ENCODE measurements around the gene RNF26.

- TF ChIP-seq EP300 (IDR thresholded peaks at IDR 0.05; ENCODE audit: borderline replicate concordance) (no peak), FOXM1 (IDR thresholded peaks at IDR 0.05; ENCODE audit: borderline replicate concordance, low read depth) (no peak), NFIC (IDR thresholded peaks at IDR 0.05) (peak; percentile 50), TEAD4 (IDR thresholded peaks at IDR 0.05) (no peak), RAD21 (IDR thresholded peaks at IDR 0.05; ENCODE audit: low read depth) (no peak), MAX (IDR thresholded peaks at IDR 0.05) (no peak), REST (IDR thresholded peaks at IDR 0.05; ENCODE audit: low read depth) (no peak)
Measured at GRCh38 chr11:119352857-119353260, 18.5 kb downstream of the RNF26 start.

Measured in Ishikawa (cell line).